GM21619 (cell line): ENCODE results near the gene KANK3.
"Not testable (repeated sequence)": the region's sequence is repeated elsewhere in the genome, so short reads cannot be mapped to it uniquely, and the experiment has no call there.

Experiments used
- ATAC-seq: cut with Tn5 transposase; IDR thresholded peaks from one replicate; pipeline ENCODE4 v1.9.1; 2021; ENCODE audit not compliant: unreplicated experiment

The KANK3 gene

DNA sequence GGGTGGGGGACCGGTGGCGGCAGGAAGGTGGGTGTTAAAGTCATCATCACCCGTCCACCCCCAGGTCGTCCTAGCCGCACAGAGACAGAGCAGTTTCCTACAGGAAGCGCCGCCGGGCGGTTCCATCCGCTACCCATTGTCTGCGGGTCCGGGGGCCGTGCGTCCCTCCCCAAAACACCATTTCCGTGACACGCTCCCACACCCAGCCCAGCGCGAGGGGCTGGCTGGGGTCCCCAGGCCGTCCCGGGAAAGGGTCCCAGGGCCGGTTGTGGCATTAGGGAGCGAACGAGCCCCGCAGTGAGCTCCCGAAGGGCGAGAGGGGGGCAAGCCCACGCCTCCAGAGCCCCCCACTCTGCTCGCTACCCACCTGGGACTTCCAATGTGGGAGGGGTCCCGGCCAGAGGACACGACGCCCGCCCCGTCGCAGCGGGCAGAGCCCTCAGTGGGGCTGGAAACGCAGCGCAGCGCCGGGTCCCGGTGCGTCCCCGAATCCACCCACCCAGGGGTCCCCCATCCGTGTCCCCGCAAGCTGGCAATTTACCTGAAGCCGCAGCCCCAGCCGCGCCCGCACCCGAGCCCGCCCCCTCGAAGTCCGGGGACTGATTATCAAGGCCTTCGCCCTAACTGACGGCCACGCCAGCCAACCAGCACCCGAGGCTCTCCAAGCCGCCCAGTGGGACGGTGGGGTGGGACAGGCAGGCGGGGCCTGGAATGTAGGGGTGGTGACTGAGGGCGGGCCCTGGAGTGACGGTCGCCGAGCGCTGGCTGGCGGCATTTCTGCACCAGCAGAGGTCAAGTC lies at the start of gene KANK3:
KANK3 (minus strand) TSS at position 579 of the 799 bp plus-strand sequence. CDS start 5,434 bp downstream, outside the sequence.
- ATAC-seq: peak; percentile 94

DNA sequence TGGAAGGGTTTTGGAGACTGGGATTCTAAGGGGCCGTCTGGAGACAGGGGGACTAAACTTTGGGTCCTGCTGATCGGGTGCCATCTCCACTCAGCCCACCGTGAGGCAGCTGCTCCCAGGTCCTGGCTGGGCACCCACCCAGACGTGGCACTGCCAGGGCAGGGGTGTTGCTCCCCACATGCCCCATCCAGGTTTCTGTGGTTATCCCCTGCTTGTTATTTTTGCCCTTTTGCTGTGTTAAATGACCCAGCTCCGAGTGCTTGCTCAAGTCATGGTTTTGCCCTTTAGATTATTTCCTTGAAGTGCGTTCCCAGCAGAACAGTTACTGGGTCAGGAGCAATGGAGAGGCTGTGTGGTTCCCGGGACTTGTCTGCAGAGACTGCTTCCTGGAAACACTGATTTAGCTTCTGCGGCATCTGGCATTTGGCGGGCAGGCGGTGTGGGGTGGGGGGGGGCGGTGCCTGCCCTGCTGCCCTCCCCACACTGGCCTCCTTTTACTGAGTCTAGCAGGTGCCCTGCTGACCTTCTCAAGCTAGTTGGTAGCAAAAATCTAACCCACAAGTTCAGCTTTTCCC lies 49.0 kb upstream of the KANK3 start:
- no peak for ATAC-seq

DNA sequence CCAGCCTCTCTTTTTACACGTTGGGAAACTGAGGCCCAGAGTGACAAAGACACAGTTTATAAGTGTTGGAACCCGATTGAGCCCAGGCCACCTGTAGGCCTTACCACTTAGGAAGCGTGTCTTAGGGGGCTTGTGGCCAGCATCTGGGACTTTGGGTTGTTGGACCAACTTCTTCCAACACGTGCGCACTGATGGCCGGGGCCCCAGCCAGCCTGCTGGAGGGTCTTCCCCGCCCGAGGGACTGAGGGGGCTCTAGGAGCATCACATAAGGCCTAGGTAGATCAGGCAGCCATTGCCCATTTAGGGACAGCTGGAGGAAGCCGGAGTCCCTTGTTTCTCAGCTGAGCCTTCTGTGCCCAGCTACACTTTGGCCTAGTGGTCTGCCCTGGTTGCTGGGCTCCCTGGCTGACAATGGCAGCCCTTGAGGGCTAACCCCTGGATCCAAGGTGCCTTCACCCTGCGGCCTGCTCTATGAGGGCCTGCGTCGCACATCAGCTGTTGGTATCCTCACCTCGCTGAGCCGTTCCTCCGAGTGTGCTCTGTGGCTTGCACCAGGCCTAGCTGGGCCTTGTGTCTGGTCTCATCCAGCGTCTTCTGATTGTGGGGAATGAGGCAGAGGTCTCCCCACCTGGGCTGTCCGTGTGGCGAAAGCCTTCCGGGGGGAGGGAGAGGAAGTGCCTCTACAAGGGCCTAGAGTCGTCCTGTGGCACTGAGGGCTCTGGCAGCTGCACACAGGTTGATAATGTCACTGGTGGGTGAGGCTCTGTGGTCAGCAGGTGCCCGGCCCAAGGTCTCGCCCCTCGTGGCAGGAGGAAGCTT lies 48.3 kb upstream of the KANK3 start:
- no peak for ATAC-seq

DNA sequence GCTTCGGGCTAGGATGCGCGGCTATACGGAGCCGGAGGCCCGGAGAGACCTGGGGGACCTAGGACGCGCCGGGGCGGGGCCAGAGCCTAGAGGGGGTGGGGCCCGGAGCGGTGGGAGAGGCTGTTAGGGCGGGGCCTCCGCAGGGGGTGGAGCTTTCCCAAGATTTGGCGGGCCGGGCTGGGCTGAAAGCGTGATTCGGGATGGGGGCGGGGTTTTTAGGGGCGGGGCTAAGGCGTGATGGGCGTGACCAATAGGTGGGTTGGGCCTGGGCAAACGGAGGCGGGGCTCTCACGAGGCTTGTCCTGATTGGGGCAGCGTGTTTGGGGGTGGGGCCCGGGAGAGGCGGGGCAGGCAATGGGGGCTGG lies 47.5 kb upstream of the KANK3 start:
- peak; percentile 21 for ATAC-seq

- peak; percentile 87 for ATAC-seq
These were observed 47.0 kb upstream of the KANK3 start, which contains the start of gene RAB11B for GRCh38 chr19:8389891-8390616. Gene RAB11B, plus strand, starts transcription at chr19:8390360. Its CDS starts 57 bp downstream, at chr19:8390417.

- no peak for ATAC-seq
These were observed 45.5 kb upstream of the KANK3 start for GRCh38 chr19:8388612-8388958.

- no peak for ATAC-seq
These were observed 44.9 kb upstream of the KANK3 start for GRCh38 chr19:8387688-8388611.

GRCh38 chr19:8386990-8387389 lies 43.9 kb upstream of the KANK3 start:
- ATAC-seq: no peak

- not testable (repeated sequence) for ATAC-seq
These were observed 43.4 kb upstream of the KANK3 start for GRCh38 chr19:8386419-8386818.

- ATAC-seq: not testable (repeated sequence)
These were observed 42.5 kb upstream of the KANK3 start for GRCh38 chr19:8385566-8385965.

DNA sequence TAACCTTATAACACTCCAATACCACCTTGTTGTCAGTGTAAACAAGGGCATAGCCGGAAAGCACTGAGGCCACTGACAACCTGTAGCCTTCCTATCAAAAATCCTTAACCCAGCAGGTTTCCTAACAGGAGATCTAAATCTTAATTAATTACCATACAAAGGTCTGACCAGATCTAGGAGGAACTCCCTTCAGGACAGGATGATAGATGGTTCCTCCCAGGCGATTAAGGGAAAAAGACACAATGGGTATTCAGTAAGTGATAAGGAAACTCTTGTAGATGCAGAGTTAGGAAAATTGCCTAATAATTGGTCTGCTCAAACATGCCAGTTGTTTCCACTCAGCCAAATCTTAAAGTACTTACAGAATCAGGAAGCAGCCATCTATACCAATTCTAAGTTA lies 42.0 kb upstream of the KANK3 start:
- ATAC-seq: not testable (repeated sequence)

GRCh38 chr19:8384569-8384968 lies 41.5 kb upstream of the KANK3 start:
- ATAC-seq: not testable (repeated sequence)

GRCh38 chr19:8379156-8379891 lies 36.3 kb upstream of the KANK3 start:
- not testable (repeated sequence) for ATAC-seq

DNA sequence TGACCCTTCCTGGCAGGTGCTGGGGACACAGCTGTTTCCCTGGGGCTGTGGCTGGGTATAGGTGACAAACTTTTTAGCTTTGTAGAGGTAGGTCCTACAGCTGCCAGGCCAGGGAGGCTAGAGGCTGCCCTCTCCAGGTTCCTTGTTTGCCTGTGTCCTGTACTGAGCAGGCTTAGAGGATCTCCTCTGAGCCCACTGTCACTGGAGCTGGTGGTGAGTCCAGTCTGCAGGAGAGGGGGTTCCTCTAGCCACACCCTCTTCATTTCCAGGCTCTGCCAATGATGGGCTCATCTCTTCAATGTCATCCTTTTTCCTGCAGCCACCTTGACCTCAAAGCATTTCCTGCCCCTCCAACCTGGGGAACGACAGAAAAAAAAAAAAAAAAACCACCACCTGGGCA lies 34.5 kb upstream of the KANK3 start:
- no peak for ATAC-seq

DNA sequence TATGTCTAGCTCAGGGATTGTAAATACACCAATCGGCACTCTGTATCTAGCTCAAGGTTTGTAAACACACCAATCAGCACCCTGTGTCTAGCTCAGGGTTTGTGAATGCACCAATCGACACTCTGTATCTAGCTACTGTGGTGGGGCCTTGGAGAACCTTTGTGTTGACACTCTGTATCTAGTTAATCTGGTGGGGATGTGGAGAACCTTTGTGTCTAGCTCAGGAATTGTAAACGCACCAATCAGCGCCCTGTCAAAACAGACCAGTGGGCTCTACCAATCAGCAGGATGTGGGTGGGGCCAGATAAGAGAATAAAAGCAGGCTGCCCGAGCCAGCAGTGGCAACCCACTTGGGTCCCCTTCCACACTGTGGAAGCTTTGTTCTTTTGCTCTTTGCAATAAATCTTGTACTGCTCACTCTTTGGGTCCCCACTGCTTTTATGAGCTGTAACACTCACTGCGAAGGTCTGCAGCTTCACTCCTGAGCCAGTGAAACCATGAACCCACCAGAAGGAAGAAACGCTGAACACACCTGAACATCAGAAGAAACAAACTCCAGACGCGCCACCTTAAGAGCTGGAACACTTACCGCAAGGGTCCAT lies 33.4 kb upstream of the KANK3 start:
- ATAC-seq: not testable (repeated sequence)

DNA sequence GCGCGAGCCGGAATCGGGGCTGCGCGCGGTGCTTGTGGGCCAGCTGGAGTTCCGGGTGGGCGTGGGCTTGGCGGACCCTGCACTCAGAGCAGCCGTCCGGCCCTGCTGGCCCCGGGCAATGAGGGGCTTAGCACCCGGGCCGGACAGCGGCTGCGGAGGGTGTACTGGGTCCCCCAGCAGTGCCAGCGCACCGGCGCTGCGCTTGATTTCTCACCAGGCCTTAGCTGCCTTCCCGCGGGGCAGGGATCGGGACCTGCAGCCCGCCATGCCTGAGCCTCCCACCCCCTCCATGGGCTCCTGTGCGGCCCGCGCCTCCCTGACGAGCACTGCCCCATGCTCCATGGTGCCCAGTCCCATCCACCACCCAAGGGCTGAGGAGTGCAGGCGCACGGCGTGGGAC lies 32.7 kb upstream of the KANK3 start:
- not testable (repeated sequence) for ATAC-seq

- ATAC-seq: no peak
These were observed 31.1 kb upstream of the KANK3 start for GRCh38 chr19:8373867-8374813.
